GM18508 (cell line): Measurements from ENCODE around the gene KTI12.
"Not testable (repeated sequence)": the region's sequence is repeated elsewhere in the genome, so short reads cannot be mapped to it uniquely, and the experiment has no call there.

Experiments used
- ATAC-seq: cut with Tn5 transposase; IDR thresholded peaks from one replicate; pipeline ENCODE4 v1.9.1; 2021; ENCODE audit warnings: moderate number of reproducible peaks; ENCODE audit not compliant: insufficient read depth, unreplicated experiment

The KTI12 gene, protein sequence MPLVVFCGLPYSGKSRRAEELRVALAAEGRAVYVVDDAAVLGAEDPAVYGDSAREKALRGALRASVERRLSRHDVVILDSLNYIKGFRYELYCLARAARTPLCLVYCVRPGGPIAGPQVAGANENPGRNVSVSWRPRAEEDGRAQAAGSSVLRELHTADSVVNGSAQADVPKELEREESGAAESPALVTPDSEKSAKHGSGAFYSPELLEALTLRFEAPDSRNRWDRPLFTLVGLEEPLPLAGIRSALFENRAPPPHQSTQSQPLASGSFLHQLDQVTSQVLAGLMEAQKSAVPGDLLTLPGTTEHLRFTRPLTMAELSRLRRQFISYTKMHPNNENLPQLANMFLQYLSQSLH

DNA sequence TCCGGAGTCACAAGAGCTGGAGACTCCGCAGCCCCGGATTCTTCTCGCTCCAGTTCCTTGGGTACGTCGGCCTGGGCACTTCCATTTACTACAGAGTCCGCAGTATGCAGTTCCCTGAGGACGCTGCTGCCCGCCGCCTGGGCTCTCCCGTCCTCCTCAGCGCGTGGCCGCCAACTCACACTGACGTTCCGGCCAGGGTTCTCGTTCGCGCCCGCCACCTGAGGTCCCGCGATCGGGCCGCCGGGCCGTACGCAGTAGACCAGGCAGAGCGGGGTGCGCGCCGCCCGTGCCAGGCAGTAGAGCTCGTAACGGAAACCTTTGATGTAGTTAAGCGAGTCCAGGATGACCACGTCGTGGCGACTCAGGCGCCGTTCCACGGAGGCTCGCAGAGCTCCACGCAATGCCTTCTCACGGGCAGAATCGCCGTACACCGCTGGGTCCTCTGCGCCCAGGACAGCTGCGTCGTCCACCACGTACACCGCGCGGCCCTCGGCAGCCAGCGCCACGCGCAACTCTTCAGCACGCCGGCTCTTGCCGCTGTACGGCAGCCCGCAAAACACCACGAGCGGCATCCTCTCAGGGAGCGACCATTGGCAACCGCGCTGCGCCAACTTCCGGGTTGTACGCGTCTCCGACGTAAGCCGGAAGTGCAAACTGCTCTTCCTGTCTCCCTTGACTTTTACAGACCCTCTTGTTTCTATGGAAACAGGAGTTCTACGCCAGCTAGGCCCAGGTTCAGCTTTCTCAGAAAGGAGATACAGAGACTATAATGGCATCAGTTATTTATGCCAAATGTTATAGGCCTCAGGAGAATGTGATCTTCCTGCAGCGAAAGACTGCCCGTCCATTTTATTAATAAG, at the start of gene KTI12:
Gene KTI12, minus strand, starts transcription at position 621 of the 860 bp plus-strand sequence. Its CDS starts 49 bp downstream, at position 572.
- peak; percentile 43 for ATAC-seq

DNA sequence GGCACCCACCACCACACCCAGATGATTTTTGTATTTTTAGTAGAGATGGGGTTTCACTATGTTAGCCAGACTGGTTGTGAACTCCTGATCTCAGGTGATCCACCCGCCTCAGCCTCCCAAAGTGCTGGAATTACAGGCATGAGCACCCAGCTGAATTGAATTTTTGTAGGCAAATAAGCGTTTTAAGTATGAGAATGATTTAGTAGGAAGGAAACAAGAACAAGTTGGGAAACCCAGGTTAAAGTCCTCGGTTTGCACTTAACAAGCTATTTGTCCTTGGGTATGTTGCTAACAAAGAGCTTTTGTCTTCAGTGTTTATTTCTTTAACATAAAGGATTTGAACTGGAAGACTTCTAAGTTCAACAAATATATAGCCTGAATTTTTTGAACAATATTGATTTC, 46.4 kb upstream of the KTI12 start:
- no peak for ATAC-seq

DNA sequence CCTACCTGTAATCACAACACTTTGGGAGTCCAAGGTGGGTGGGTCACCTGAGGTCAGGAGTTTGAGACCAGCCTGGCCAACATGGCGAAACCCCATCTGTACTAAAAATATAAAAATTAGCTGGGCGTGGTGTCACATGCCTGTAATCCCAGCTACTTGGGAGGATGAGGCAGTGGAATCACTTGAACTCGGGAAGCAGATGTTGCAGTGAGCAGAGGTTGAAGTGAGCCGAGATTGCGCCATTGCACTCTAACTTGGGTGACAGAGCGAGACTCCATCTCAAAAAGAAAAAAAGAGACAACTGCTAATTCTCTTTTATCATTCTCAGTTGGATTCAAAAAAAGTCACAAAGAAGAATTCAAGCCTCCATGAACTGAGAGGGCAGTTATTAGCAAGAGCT, 43.7 kb upstream of the KTI12 start:
- not testable (repeated sequence) for ATAC-seq

DNA sequence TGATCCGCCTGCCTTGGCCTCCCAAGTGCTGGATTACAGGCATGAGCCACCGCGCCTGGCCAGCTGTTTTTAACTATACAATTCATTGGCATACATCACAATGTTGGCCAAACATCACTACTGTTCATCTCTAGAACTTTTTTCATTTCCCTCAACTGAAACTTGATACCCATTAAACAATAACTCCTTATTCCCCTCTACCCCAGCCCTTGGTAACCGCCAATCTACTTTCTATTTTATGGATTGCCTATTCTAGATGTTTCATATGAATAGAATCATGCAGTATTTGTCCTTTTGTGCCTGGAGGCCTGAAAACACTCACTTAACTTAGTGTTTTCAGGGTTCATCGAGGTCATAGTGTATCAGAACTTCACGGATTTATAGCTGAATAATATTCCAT, 38.7 kb upstream of the KTI12 start:
- ATAC-seq, result no peak

DNA sequence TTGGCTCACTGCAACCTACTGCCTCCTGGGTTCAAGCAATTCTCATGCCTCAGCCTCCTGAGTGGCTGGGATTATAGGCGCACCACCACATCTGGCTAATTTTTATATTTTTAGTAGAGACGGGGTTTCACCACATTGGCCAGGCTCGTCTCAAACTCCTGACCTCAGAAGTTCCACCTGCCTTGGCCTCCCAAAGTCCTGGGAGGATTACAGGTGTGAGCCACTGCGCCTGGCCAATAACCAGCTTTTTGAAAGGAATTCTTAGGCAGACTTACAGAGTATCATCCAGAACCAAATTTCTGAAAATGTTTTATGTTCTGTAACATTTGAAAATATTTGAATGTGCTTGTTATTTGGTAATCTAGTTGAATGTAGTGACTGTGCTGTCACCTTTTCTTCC, 37.1 kb upstream of the KTI12 start:
- ATAC-seq, result no peak

DNA sequence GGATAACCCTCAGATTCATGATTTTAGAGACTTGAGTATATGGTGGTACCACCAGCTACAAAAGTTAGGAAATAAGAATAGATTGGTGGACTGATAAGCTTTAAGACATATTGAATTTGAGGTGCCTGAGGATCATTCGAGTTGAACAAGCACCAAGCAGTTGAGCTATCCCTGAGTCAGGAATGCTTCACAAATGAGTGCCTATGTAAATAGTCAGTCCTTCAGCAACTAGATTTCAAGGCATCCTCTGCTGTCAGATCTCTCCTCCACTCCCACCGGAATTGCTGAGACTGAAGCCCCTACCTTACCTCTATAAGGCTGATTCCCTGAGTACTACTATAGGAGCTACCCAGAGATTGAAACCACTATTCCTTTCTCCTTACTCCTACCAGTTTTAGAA, 29.6 kb upstream of the KTI12 start:
- no peak for ATAC-seq

DNA sequence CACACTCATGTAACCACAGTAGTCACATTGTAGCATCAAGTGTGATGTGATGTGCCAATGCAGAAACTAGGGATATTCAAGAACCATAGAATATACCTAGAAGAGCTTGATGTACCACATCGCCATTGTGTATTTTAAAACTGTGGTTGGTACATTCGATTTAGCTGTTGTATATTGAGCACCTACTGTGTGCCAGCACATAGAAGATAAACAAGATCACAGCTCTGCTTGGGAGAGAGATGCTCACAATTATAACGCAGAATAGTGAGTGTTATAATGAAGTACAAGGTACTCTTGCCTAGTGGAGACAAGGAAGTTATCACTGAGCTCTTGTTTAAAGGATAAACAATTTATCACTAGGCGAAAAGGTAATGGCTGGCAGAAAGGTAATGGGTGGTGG, 27.2 kb upstream of the KTI12 start:
- no peak for ATAC-seq

DNA sequence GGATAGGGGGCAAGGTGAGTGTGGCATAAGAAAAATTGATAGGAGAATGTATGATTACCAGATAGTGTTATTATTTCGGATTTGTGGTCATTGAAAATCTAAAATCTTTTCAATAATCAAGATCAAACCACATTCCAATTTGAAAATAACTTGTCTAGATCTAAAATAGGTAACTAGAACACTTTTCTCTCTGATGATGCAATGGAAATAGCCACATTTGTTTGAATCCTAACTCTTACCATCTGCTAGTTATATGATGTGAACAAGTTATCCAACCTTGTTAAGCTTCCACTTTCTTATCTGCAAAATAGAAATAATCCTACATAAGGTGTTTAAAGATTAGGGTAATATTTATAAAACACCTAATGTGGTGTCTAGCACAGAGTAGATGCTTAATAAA, 26.3 kb upstream of the KTI12 start:
- no peak for ATAC-seq

DNA sequence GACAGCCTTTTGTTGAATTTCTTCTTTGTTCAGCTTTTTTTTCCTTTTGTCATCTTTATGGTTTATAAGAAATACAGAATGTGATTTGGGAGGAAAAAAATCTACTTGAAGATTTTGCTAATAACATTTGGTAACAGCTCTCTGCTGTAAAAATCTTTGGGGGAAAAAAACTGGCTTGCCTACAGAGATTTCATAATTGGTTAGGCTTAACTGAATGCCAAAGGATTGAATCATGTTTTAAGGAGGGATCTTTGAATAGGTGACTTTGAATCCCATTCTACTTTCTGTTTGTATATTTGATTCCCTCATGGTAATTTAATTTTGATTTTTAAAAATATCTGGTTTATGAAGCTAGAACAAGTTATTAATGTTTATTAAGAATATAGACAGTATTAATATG, 25.7 kb upstream of the KTI12 start:
- no peak for ATAC-seq

DNA sequence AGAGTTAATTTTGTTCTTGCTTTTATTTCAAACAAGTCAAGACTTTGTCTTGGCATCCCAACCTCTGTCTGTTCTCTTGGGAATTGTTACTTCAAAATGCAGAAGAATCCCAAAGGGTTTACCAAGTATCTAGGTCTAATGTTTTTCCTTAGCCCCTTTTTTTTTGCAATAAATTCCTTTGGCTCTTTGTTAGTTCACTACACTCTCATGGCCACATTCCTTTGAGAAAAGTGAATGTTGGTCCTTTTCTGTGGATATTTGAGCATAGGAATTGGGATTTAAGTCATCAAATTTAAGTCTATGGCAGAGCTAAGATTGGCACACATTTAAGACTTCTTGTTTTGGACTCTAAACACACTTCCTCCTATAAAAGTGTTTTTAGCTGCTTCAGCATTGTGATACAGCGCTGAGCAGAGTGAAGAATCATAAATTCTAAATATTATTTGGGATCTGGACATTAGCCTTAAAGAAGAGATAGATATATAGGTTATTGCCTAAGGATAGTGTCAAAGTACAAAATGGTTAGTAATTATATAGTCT, 24.3 kb upstream of the KTI12 start:
- no peak for ATAC-seq

DNA sequence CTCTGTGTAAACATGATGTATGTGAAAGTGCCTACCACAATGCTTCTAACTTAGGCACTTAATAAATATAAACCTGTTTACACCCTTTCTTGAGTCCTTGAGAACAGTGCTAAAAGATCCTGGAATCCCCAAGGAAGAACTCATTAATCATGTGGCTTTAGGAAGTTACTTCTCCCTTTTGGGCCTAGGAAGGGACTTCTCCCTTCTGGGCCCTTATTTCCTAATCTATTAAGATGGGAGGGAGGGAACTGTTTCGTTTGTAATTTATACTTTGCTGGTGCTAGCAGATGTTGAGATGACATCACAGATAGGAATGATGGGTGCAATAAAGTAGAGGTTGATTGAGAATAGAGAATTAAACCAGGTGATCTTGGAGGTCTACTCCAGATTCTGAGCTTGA, 23.6 kb upstream of the KTI12 start:
- ATAC-seq, result no peak

DNA sequence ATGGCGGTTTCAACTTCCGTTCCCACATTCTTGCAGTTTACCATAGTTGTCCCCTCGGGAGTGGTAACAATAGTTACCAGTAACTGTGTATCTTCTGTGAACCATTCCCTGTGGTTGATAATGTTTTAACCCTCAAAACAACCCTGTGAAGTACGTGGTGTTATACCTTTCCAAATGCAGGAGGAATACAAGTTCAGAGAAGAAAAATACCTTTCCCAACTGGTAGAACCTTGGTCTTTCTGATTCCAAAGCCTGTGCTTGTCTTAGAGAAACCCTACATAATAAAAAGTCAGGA, 23.3 kb upstream of the KTI12 start:
- peak; percentile 27 for ATAC-seq

DNA sequence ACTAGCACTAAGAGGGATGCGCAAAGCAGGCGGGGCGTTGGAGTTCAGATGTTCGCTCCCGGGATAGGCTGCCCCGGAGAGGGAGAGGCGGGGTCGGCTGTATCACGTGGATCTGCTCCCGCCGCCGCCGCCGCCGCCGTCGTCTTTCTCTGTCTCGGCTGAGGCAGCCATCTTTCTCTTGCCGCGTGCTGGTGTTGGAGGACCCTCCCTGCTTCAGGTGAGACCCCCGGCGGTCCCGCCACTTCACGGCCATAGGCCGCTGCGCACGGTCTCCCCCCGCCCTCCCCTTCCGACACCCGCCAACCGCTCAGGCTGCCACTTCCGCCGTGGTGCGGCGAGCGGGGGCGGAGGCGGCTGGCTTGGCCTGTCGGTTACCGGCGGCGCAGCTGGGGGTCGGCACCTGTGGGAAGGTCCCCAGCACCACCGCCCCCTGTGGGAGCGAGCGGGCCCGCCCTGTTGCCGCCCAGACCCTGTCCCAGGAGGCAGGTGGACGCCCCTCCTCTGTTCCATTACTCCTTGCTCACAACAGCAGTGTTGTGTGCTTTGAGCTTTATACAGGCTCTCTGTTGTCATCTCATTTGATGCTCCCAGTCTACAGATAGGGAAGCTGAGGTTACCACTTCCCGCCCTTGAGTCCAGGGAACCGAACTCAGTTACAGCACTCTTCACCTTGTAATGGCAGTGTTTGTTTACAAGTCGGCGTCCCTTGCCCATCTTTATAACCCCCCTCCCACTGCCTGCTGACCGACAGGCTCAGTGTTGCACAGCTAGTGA, 22.7 kb upstream of the KTI12 start, which contains the start of gene BTF3L4:
Gene BTF3L4, plus strand, starts transcription at position 133 of the 774 bp plus-strand sequence. CDS start 3,553 bp downstream, outside the sequence.
- ATAC-seq, result peak; percentile 53

DNA sequence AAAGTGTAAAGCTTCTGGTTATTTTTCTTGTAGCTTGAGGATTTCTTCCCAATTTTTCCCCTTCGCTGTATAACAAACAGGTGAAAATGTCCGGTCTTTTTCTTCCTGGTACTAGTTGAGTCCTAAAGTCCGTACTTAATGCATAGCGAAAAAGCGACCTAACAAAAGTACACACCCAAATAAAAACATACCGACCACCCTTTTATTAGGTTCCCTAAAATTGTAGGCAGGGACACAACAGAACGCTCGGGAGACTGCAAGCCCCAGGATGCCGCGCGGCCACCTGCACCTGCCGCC, 22.2 kb upstream of the KTI12 start:
- no peak for ATAC-seq

DNA sequence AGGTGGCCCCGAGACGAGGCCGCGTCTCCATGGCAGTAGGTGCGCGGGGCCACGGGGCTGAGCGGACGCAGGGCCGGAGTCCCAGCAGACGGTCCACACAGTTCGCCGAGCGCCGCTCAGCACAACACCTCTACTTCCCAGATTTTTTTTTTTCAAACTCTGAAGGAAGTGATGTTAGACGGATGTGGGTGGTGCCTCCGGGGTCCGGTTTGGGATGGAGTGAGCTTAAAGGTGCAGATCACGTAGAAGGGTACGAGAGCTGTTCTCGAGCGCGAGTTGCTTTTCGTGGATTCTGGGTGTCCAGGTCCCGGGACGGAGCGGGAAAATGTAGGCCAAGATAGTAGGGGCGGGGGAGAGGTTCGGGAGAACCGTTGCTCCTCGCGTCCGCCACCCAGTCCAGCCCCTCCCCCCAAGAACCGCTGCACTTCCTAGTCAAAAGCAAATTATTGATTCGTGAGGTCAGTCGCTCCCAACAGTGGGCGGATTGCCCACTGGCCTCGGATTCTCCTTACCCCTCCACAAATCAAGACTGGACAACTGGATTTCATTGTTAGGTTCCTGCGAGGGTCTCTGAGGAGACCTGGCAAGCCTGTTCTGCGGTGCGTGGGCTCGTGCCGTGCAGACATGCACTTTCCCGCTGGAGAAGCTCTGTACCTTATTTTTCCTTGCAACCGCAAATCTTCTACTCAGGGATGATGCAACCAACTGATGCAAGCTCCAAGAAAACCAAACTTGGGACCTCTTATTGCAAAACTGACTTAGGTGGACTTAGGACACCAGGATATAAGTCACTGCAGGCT, 21.7 kb upstream of the KTI12 start, which contains the start of gene TXNDC12:
Gene TXNDC12, minus strand, starts transcription at position 126 of the 800 bp plus-strand sequence. Its CDS starts 95 bp downstream, at position 31.
- ATAC-seq, result peak; percentile 45

DNA sequence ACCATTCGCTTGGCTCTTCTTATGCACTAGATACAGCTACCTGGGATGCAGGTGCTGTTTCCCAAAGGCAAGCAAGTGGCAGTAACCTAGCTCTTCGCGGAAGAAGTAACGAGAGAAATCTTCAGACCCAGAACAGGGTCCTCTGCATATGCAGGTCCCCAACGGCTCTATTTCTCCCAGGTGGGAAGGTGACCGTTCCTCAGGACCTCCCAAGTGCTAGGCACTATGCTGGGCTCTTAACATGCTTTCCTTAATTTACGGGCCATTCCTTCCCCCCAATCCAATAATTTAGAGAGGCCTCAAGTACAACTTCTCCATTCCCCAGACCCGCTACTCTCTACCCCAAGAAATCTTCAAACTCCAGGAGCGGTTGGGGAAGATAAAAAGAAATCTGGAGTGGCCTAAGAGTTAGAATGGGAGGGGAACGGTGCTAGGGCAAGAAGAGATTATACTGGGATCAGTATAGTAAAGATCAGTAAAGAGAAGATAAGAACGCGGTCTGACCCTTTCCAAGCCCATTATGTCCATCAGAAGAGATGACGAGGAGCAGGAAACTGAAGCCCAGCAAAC, 21.0 kb upstream of the KTI12 start:
- ATAC-seq, result no peak

DNA sequence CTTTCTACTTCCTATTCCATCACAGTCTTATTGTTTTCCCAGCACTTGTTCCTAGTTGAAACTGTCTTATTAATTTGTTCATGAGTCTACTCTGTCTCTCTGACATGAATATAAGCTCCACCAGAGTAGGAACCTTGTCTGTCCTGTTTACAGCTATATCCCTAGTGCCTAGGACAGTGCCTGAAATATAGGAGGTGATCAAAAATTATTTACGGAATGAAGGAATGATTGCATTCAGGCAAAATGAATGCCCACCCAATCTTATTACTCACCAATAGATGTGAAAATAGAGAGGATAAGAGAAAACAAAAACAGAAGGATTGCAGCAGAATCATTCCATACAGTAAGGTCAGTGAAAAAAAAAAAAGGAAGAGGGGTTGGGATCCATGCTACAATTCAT, 20.3 kb upstream of the KTI12 start:
- ATAC-seq, result no peak

DNA sequence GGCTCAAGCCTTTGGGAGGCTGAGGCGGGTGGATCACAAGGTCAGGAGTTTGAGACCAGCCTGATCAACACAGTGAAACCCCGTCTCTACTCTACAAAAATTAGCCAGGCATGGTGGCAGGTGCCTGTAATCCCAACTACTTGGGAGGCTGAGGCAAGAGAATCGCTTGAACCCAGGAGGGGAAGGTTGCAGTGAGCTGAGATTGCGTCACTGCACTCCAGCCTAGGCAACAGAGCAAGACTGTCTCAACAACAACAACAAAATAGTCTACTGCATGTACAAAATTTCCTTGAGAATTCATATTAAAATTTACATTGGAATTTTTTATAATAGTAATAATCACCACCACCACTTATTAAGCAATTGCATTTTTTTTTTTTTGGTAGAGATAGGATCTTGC, 15.7 kb upstream of the KTI12 start:
- ATAC-seq, result not testable (repeated sequence)

DNA sequence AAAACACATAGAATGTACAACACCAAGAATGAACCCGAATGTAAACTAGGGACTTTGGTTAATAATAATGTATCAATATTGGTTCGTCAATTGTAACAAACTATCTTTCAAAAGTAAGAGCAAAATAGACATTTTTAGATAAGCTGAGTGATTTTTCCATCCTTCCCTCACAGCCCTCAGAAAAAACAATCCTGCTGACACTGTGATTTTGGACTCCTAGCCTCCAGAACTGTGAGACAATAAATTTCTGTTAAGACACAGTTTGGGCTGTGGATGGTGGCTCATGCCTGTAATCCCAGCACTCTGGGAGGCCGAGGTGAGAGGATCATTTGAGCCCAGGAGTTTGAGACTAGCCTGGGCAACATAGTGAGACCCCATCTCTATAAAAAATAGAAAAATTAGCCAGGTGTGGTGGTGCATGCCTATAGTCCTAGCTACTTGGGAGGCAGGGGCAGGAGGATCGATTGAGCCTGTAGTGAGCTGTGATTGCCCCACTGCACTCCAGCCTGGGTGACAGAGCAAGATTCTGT, 12.1 kb upstream of the KTI12 start:
- not testable (repeated sequence) for ATAC-seq
